HCT116 (cell line): ENCODE data around the gene HEY2. TPM values are rescaled to one million over a fixed set of nuclear protein-coding genes. Genes with fewer than 3 reads are reported as not detected.

Experiments used
- ATAC-seq: fragments of 200-7000 bp; cut with Tn5 transposase; 2 replicates; pipeline ENCODE4 v1.9.1; 2020; ENCODE audit warnings: mild to moderate bottlenecking, moderate library complexity
- BruUV-seq: library from RNA; stranded (reverse); fragments of 400-500 nt; replicated peaks from 2 replicates; lab custom pipeline; 2021; lab: Mats Ljungman, UMichigan
- CTCF ChIA-PET: fragments of 300-600 bp; sonication (Branson Sonifier 250); formaldehyde crosslinking; loops from one replicate; lab custom pipeline; 2021; ENCODE audit warnings: antibody characterized with exemption; lab: Charles Lee
- POLR2A ChIA-PET: fragments of 300-600, 350-600 bp; sonication (Branson Sonifier 250); formaldehyde crosslinking; loops from one replicate; lab custom pipeline; 2021; ENCODE audit warnings: antibody characterized with exemption; lab: Charles Lee
- RAD21 ChIA-PET, 2 experiments: fragments of 300-600 bp; sonication (Branson Sonifier 250); formaldehyde crosslinking; loops; one replicate each; lab custom pipeline; 2023; ENCODE audit warnings: low total read pairs in 2 of 2; ENCODE audit not compliant: uncharacterized antibody in 2 of 2, unreplicated experiment in 2 of 2, low non-redundant PET in 1 of 2; lab: Charles Lee
- DNase-seq: peaks from one replicate; pipeline ENCODE4 v3.0.0-alpha.2; 2010; ENCODE audit warnings: low read depth, low spot score
- H2AFZ ChIP-seq: fragments of 200-600 bp; shearing (Covaris generic), sonication (generic); 2 replicates; pipeline ENCODE4 v1.6.1; 2017; ENCODE audit warnings: low read depth, mixed run types, mixed read lengths, antibody characterized with exemption, low read length; ENCODE audit not compliant: poor library complexity, severe bottlenecking
- H3K27ac ChIP-seq: 2 replicates; pipeline ENCODE4 v1.5.1; 2012; ENCODE audit warnings: low read depth, low read length
- H3K27me3 ChIP-seq: fragments of 200-600 bp; sonication (generic); 2 replicates; pipeline ENCODE4 v1.6.1; 2016; ENCODE audit warnings: mixed run types, low read length, mixed read lengths; ENCODE audit not compliant: insufficient read depth
- H3K36me3 ChIP-seq, 2 experiments: fragments of 200-500 bp in 1 of 2; fragments of 200-600 bp in 1 of 2; sonication (Bioruptor generic) in 1 of 2; sonication (generic) in 1 of 2; 2 replicates each; pipeline versions ENCODE4 v1.5.1 to v1.6.1; 2014 to 2016; ENCODE audit warnings: low read length in 2 of 2, inconsistent platforms in 1 of 2, mixed read lengths in 1 of 2, mixed run types in 1 of 2; ENCODE audit not compliant: insufficient read depth in 2 of 2, control insufficient read depth in 1 of 2
- H3K4me1 ChIP-seq, 2 experiments: fragments of 200-600 bp in 1 of 2; sonication (generic) in 1 of 2; 2 replicates each; pipeline versions ENCODE4 v1.5.1 to v1.6.1; 2012 to 2017; ENCODE audit warnings: low read length in 2 of 2, inconsistent platforms in 1 of 2, mild to moderate bottlenecking in 1 of 2, mixed read lengths in 1 of 2, mixed run types in 1 of 2, moderate library complexity in 1 of 2; ENCODE audit not compliant: insufficient read depth in 2 of 2, control insufficient read depth in 1 of 2
- H3K4me2 ChIP-seq: fragments of 200-600 bp; sonication (generic); 2 replicates; pipeline ENCODE4 v1.6.1; 2017; ENCODE audit warnings: mixed run types, low read length, mixed read lengths
- H3K4me3 ChIP-seq, 2 experiments: fragments of 200-600 bp in 1 of 2; sonication (generic) in 1 of 2; replicated peaks in 1 of 2; 2 replicates each; pipeline ENCODE4 v1.5.1; 2011 to 2016; ENCODE audit warnings: low read length in 2 of 2, control low read depth in 1 of 2, low read depth in 1 of 2, mild to moderate bottlenecking in 1 of 2, mixed read lengths in 1 of 2, mixed run types in 1 of 2
- H3K79me2 ChIP-seq: fragments of 200-600 bp; sonication (generic); 2 replicates; pipeline ENCODE4 v1.6.1; 2017; ENCODE audit warnings: mild to moderate bottlenecking, mixed run types, low read length, moderate library complexity, mixed read lengths; ENCODE audit not compliant: insufficient read depth
- H3K9ac ChIP-seq: fragments of 200-600 bp; sonication (generic); 2 replicates; pipeline ENCODE4 v1.6.1; 2016; ENCODE audit warnings: low read length, mixed read lengths
- H3K9me2 ChIP-seq: fragments of 200-600 bp; sonication (generic), shearing (Covaris generic); 2 replicates; pipeline ENCODE4 v1.6.1; 2017; ENCODE audit warnings: mixed run types, mild to moderate bottlenecking, moderate library complexity; ENCODE audit not compliant: insufficient read depth
- H3K9me3 ChIP-seq, 2 experiments: fragments of 200-500 bp in 1 of 2; fragments of 200-600 bp in 1 of 2; sonication (Bioruptor generic) in 1 of 2; sonication (generic) in 1 of 2; 2 replicates each; pipeline ENCODE4 v1.6.1; 2014 to 2017; ENCODE audit warnings: low read length in 2 of 2, mixed read lengths in 2 of 2, inconsistent platforms in 1 of 2, low read depth in 1 of 2, mild to moderate bottlenecking in 1 of 2, mixed run types in 1 of 2, moderate library complexity in 1 of 2; ENCODE audit not compliant: control insufficient read depth in 1 of 2, insufficient read depth in 1 of 2
- H4K20me1 ChIP-seq: fragments of 200-600 bp; sonication (generic), shearing (Covaris generic); 2 replicates; pipeline ENCODE4 v1.6.1; 2017; ENCODE audit warnings: mixed run types, mild to moderate bottlenecking, moderate library complexity; ENCODE audit not compliant: insufficient read depth
- ATF3 ChIP-seq: IDR thresholded peaks from 2 replicates; pipeline ENCODE4 v1.6.1; 2012
- CBX3 ChIP-seq: IDR thresholded peaks from 2 replicates; pipeline ENCODE4 v1.6.1; 2012; ENCODE audit warnings: low read depth
- CEBPB ChIP-seq: IDR thresholded peaks from 2 replicates; pipeline ENCODE4 v1.6.1; 2012; ENCODE audit warnings: low read depth
- EGR1 ChIP-seq: IDR thresholded peaks from 2 replicates; pipeline ENCODE4 v1.6.1; 2012; ENCODE audit warnings: low read depth
- ELF1 ChIP-seq: IDR thresholded peaks from 2 replicates; pipeline ENCODE4 v1.6.1; 2012; ENCODE audit warnings: low read depth, borderline replicate concordance
- EZH2 ChIP-seq: fragments of 200-600 bp; sonication (generic); IDR thresholded peaks from 2 replicates; pipeline ENCODE4 v1.6.1; 2017; ENCODE audit warnings: antibody characterized with exemption, mixed run types
- EZH2phosphoT487 ChIP-seq: fragments of 200-600 bp; IDR thresholded peaks from 2 replicates; pipeline ENCODE4 v1.6.1; 2018; ENCODE audit warnings: antibody characterized with exemption, borderline replicate concordance
- FOSL1 ChIP-seq: IDR thresholded peaks from 2 replicates; pipeline ENCODE4 v1.6.1; 2012; ENCODE audit warnings: low read depth
- MAX ChIP-seq: IDR thresholded peaks from 2 replicates; pipeline ENCODE4 v1.6.1; 2012
- POLR2A ChIP-seq: IDR thresholded peaks from 2 replicates; pipeline ENCODE4 v1.7.0; 2011; ENCODE audit warnings: borderline replicate concordance; ENCODE audit not compliant: insufficient read depth, insufficient read length; ENCODE audit errors: extremely low read depth
- POLR2AphosphoS5 ChIP-seq: IDR thresholded peaks from 2 replicates; pipeline ENCODE4 v1.6.1; 2011; ENCODE audit warnings: mild to moderate bottlenecking, low read depth, low read length, moderate library complexity
- SIN3A ChIP-seq: IDR thresholded peaks from 2 replicates; pipeline ENCODE4 v1.6.1; 2012; ENCODE audit warnings: low read depth
- SP1 ChIP-seq: IDR thresholded peaks from 2 replicates; pipeline ENCODE4 v1.6.1; 2012; ENCODE audit warnings: low read depth
- SRF ChIP-seq: IDR thresholded peaks from 2 replicates; pipeline ENCODE4 v1.6.1; 2012; ENCODE audit warnings: low read depth
- ZBTB33 ChIP-seq: IDR thresholded peaks from 2 replicates; pipeline ENCODE4 v1.6.1; 2011; ENCODE audit warnings: mild to moderate bottlenecking, low read length, moderate library complexity; ENCODE audit not compliant: insufficient replicate concordance; ENCODE audit errors: extremely low read depth
- ZFX ChIP-seq: fragments of 450-650 bp; IDR thresholded peaks from 2 replicates; pipeline ENCODE4 v1.6.1; 2017
- ZNF274 ChIP-seq: fragments of 200-500 bp; sonication (Bioruptor generic); IDR thresholded peaks from 2 replicates; pipeline ENCODE4 v1.6.1; 2014; ENCODE audit warnings: mild to moderate bottlenecking, low read depth, low read length, inconsistent platforms
- intact Hi-C: fragments of 100-400 bp; cut with micrococcal nuclease; formaldehyde crosslinking; loops from 2 replicates; pipeline ENCODE4 v1.10.0; 2022
- total RNA-seq: library from RNA; stranded (reverse); gene quantifications from one replicate; pipeline ENCODE4 v1.2.1, GENCODE V29; 2021; ENCODE audit not compliant: unreplicated experiment

Gene HEY2
- total RNA-seq, 1 experiment from 2014 or later = not detected

- TF ChIP-seq POLR2A (no peak), EZH2phosphoT487 (no peak), EZH2 (no peak), EGR1 (no peak), SIN3A (no peak), ATF3 (no peak), MAX (no peak), CBX3 (no peak), POLR2AphosphoS5 (no peak), ZFX (no peak), CEBPB (no peak), SP1 (no peak), FOSL1 (no peak)
- TF ChIP-seq, all 23 proteins: peak for 0
- no peak overlapping the region for H3K4me3 ChIP-seq
- H3K4me1 ChIP-seq = no peaks in the 10 kb centered on the region
- BruUV-seq = no TSS peak
- ATAC-seq (no peak), DNase-seq (no peak)
- H3K9me3 ChIP-seq = no peaks in the 10 kb centered on the region
- H3K36me3 ChIP-seq = no peaks in the 10 kb centered on the region
- CTCF ChIA-PET = no interaction called here
- no peak overlapping the region for H3K27ac ChIP-seq
- RAD21 ChIA-PET = no interaction called here
- POLR2A ChIA-PET = no interaction called here
- no peaks in the 10 kb centered on the region for H4K20me1 ChIP-seq
- intact Hi-C loops = no loop called here
- peaks cover 12% of the 10 kb centered on the region for H3K27me3 ChIP-seq
- H3K9me2 ChIP-seq = no peaks in the 10 kb centered on the region
- H3K4me2 ChIP-seq = no peak overlapping the region
- no peak overlapping the region for H3K9ac ChIP-seq
- H3K79me2 ChIP-seq = no peaks in the 10 kb centered on the region
- H2AFZ ChIP-seq = no peak overlapping the region
Observed at GRCh38 chr6:125722886-125723285, 26.5 kb upstream of the HEY2 start.

- ChIA-PET CTCF (no interaction called here), POLR2A (no interaction called here), RAD21 (no interaction called here)
- Histone ChIP-seq H2AFZ (no peak overlapping the region), H3K4me1 (no peaks in the 10 kb centered on the region), H3K4me2 (no peak overlapping the region), H3K27ac (no peak overlapping the region), H3K9me2 (no peaks in the 10 kb centered on the region), H3K4me3 (no peak overlapping the region), H3K79me2 (no peaks in the 10 kb centered on the region), H3K9me3 (no peaks in the 10 kb centered on the region), H3K27me3 (peaks cover 15% of the 10 kb centered on the region), H3K36me3 (no peaks in the 10 kb centered on the region), H3K9ac (no peak overlapping the region), H4K20me1 (no peaks in the 10 kb centered on the region)
- ATAC-seq = no peak
- no peak for DNase-seq
- no TSS peak for BruUV-seq
- intact Hi-C loops = no loop called here
- TF ChIP-seq SP1 (no peak), ZBTB33 (no peak), POLR2AphosphoS5 (no peak), ZNF274 (no peak), ELF1 (no peak), SIN3A (no peak), CBX3 (no peak), SRF (no peak), FOSL1 (no peak)
- TF ChIP-seq, all 23 proteins: peak for 0
Observed at GRCh38 chr6:125727216-125727615, 22.2 kb upstream of the HEY2 start.
